ENCODE results near the gene IFFO2. TPM values are rescaled to one million over a fixed set of nuclear protein-coding genes. Genes with fewer than 3 reads are reported as not detected.

The IFFO2 gene
- total and polyA plus RNA-seq, 4 donors, result 0.88 to 7.4 (median 3.0) TPM

DNA sequence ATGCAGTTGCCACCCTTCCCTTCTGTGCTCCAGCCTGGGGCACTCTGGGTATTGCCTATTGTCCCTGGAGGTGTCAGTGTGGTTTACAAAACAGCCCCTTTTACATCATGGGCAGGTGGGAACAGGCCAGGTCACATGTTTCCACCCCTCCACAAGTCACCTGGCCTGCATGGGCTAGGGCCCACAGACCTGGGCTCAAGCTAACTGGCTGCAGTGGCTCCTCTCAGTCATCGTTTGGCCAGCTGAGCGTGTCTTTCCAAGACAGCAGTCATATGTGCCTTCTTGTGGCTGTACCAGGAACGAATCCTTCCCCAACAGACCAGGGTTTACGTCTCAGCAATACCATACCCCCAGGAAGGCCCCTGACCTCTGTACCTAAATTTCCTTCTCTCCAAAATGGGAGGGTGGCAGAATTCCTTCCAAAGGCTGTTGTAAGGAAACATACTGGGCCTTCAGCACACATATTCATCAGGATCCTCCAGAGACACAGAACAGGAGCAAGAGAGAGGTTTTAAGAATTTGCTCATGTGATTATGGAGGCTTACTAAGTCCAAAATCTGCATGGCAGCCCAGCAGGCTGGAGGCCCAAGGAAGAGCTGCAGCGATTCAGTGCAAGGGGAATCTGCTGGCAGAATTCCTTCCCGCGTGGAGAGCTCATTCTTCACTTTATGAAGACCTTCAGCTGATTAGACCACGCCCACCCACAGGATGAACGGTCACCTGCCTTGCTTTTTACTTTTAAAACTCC lies 86.5 kb downstream of the IFFO2 start (continued):
- TF ChIP-seq, protein P1, sequence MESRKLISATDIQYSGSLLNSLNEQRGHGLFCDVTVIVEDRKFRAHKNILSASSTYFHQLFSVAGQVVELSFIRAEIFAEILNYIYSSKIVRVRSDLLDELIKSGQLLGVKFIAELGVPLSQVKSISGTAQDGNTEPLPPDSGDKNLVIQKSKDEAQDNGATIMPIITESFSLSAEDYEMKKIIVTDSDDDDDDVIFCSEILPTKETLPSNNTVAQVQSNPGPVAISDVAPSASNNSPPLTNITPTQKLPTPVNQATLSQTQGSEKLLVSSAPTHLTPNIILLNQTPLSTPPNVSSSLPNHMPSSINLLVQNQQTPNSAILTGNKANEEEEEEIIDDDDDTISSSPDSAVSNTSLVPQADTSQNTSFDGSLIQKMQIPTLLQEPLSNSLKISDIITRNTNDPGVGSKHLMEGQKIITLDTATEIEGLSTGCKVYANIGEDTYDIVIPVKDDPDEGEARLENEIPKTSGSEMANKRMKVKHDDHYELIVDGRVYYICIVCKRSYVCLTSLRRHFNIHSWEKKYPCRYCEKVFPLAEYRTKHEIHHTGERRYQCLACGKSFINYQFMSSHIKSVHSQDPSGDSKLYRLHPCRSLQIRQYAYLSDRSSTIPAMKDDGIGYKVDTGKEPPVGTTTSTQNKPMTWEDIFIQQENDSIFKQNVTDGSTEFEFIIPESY (IDR thresholded peaks at IDR 0.05), result no peak
- TF ChIP-seq SP1 (IDR thresholded peaks at IDR 0.05) (no peak), RAD21 (IDR thresholded peaks at IDR 0.05) (no peak), HNF4A (conservative IDR thresholded peaks at IDR 0.05) (no peak), FOXA2 (IDR thresholded peaks at IDR 0.05) (no peak)

DNA sequence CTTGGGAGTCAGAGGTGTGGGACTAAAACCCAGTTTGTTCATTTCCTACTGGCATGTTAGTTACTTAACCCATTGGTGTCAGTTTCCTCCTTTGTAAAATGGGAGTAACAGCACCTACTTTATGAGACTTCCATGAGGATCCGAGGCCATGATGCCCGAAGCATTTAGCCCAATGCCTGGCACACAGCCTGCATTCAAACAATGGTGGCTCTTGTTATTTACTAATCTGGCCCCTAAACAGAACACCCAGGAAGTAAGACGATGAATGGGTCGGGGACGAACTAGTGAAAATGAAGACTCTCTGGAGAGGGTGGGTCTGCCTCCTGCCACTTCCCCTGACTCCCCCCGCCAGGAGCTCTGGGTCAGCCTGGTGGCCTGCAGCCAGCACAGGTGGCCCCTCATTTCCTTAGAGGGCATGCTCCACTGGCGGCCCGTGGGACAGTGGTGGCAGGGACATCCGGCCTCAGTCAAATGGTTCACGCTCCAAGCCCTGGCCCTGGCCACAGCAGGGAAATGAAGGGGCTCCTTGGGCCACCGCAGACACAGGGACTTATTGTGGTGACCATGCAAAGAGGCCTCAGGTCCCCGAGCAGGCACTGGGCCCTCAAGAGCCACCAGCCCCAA lies 87.6 kb downstream of the IFFO2 start:
- H3K4me1 ChIP-seq (ENCODE audit: control insufficient read depth in 4 of 4, insufficient read depth in 4 of 4, low read length in 3 of 4), result peaks cover 0 to 13% (median 0%) of the 10 kb centered on the region in 4 donors
- no peak overlapping the region for H3K27ac ChIP-seq (ENCODE audit: low read depth in 1 of 2, low read length in 2 of 2)
- H3K4me3 ChIP-seq (ENCODE audit: low read depth in 1 of 3, low read length in 3 of 3), result no peak overlapping the region
- H3K9me3 ChIP-seq (ENCODE audit: control insufficient read depth in 4 of 4, low read length in 3 of 4), result no peaks in the 10 kb centered on the region
- WGBS, result 83% methylated on average over 12 of the region's 12 CpGs
- no peak for DNase-seq (ENCODE audit: low spot score)
- TF ChIP-seq RXRA (IDR thresholded peaks at IDR 0.05) (no peak), NR2F2 (IDR thresholded peaks at IDR 0.05) (no peak), JUND (IDR thresholded peaks at IDR 0.05) (no peak), ATF3 (IDR thresholded peaks at IDR 0.05) (no peak), HNF4G (IDR thresholded peaks at IDR 0.05) (no peak), REST (IDR thresholded peaks at IDR 0.05) (no peak), EGR1 (IDR thresholded peaks at IDR 0.05; ENCODE audit: low read depth in 2 of 2) (no peak), GABPA (IDR thresholded peaks at IDR 0.05 in 1 of 2, conservative IDR thresholded peaks at IDR 0.05 in 1 of 2) (no peak), CTCF (IDR thresholded peaks at IDR 0.05; ENCODE audit: low read depth, low read length, missing input control) (no peak), SP1 (IDR thresholded peaks at IDR 0.05) (no peak), RAD21 (IDR thresholded peaks at IDR 0.05) (no peak), FOXA2 (IDR thresholded peaks at IDR 0.05) (no peak), FOXA1 (IDR thresholded peaks at IDR 0.05) (no peak), YY1 (IDR thresholded peaks at IDR 0.05) (no peak), HNF4A (conservative IDR thresholded peaks at IDR 0.05) (no peak), TAF1 (conservative IDR thresholded peaks at IDR 0.05) (no peak)
- TF ChIP-seq, protein P1 (IDR thresholded peaks at IDR 0.05), result no peak
- TF ChIP-seq, protein P2, sequence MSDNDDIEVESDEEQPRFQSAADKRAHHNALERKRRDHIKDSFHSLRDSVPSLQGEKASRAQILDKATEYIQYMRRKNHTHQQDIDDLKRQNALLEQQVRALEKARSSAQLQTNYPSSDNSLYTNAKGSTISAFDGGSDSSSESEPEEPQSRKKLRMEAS (IDR thresholded peaks at IDR 0.05), result no peak
- peaks cover 0 to 25% (median 16%) of the 10 kb centered on the region in 4 donors for H3K36me3 ChIP-seq (ENCODE audit: control insufficient read depth in 4 of 4, insufficient read depth in 3 of 4, low read depth in 1 of 4, low read length in 3 of 4)
- H3K27me3 ChIP-seq (ENCODE audit: control insufficient read depth in 4 of 4, insufficient read depth in 4 of 4, low read length in 3 of 4), result no peaks in the 10 kb centered on the region
- H3K9ac ChIP-seq (ENCODE audit: low read depth in 1 of 2, low read length in 2 of 2), result no peak overlapping the region

Measured in liver (tissue), 9 donors.